Psoas muscle (tissue), 8 donors: ENCODE measurements around the gene RAD17. TPM values are rescaled to one million over a fixed set of nuclear protein-coding genes. Genes with fewer than 3 reads are reported as not detected.
"Not testable (repeated sequence)": the region's sequence is repeated elsewhere in the genome, so short reads cannot be mapped to it uniquely, and the experiment has no call there.

Experiments
- ATAC-seq, 4 donors: fragments of 200-7000 bp; cut with Tn5 transposase; one replicate each; pipeline ENCODE4 v1.9.1; 2020; ENCODE audit warnings: moderate library complexity in 3 of 4, mild to moderate bottlenecking in 2 of 4
- DNase-seq, 2 donors: peaks; one replicate each; pipeline ENCODE4 v3.0.0-alpha.2; 2020
- H3K27ac ChIP-seq: fragments of 200-600 bp; one replicate; pipeline ENCODE4 v1.8.0; 2022
- H3K27me3 ChIP-seq, 3 donors: fragments of 200-600 bp in 1 of 3; one replicate each; pipeline versions ENCODE4 v1.6.1 to v1.8.0; 2013 to 2022; ENCODE audit warnings: low read length in 2 of 3, mild to moderate bottlenecking in 2 of 3, moderate library complexity in 1 of 3; ENCODE audit not compliant: insufficient read depth in 3 of 3
- H3K36me3 ChIP-seq, 2 donors: fragments of 200-600 bp in 1 of 2; one replicate each; pipeline versions ENCODE4 v1.6.1 to v1.8.0; 2013 to 2022; ENCODE audit warnings: low read depth in 1 of 2, mild to moderate bottlenecking in 1 of 2, moderate library complexity in 1 of 2; ENCODE audit not compliant: insufficient read depth in 1 of 2
- H3K4me1 ChIP-seq: fragments of 200-600 bp; one replicate; pipeline ENCODE4 v1.8.0; 2022
- H3K4me3 ChIP-seq: fragments of 200-600 bp; one replicate; pipeline ENCODE4 v1.8.0; 2022; ENCODE audit warnings: mild to moderate bottlenecking
- H3K9me3 ChIP-seq: fragments of 200-600 bp; one replicate; pipeline ENCODE4 v1.8.0; 2022
- CTCF ChIP-seq: fragments of 200-600 bp; IDR thresholded peaks from one replicate; pipeline ENCODE4 v1.8.0; 2022; ENCODE audit warnings: antibody characterized with exemption
- WGBS, 3 donors: extraction: QIAGEN DNeasy Blood & Tissue Kit; methylation state at CpG; one replicate each; pipeline versions ENCODE4 v1.1.6 to v1.1.7; 2013; 5-methylcytosine and 5-hydroxymethylcytosine counted together
- intact Hi-C, 2 donors: fragments of 100-400 bp; cut with DNase I; formaldehyde crosslinking; loops; one replicate each; pipeline versions ENCODE4 v1.11.0 to v1.14.2; 2022
- polyA plus RNA-seq, 3 donors: library from polyadenylated mRNA; stranded (reverse); fragments of 200-250 nt; gene quantifications; one replicate each; pipeline ENCODE4 v1.2.3, GENCODE V29; 2013
- total RNA-seq, 4 donors: library from RNA; stranded (reverse); fragmentation: NEBNext Ultra II Directional in 2 of 4; extraction: Animal tissue kit (Norgen Biotek cat#: 25700) in 2 of 4; gene quantifications; one replicate each; pipeline versions ENCODE4 v1.2.1 to v1.2.4, GENCODE V29; 2021 to 2023
- donor health status: healthy with polysubstance abuse.
- donor health status: DM: no; HTN: no; CAD: no; lungs with moderate emphysema.
- donor health status: Bipolar disorder and iron deficiency.
- donor health status: healthy.
- donor health status: DM: yes; HTN: yes; CAD: no.
- donor health status: DM: no; HTN: no; CAD: no.
- donor health status: DM: no; HTN: no; CAD: no.
- donor health status: DM: yes; HTN: yes; CAD: no.

The RAD17 gene
- total and polyA plus RNA-seq, 7 donors: 6.8 to 19.2 (median 12.0) TPM

- Histone ChIP-seq H3K9me3 (no peaks in the 10 kb centered on the region), H3K4me1 (no peaks in the 10 kb centered on the region), H3K27me3 (no peaks in the 10 kb centered on the region), H3K36me3 (no peaks in the 10 kb centered on the region), H3K4me3 (no peak overlapping the region), H3K27ac (no peak overlapping the region)
- intact Hi-C loops: no loop called here
- no peak for DNase-seq
- 76 to 84% (median 79%) methylated on average over 8 of the region's 8 CpGs for WGBS, 3 donors
- no peak for TF ChIP-seq CTCF
- ATAC-seq: no peak
These were observed 63.0 kb downstream of the RAD17 start for GRCh38 chr5:69432412-69433206.

GRCh38 chr5:69435276-69435884, 65.8 kb downstream of the RAD17 start:
- ATAC-seq, H3K36me3 ChIP-seq, H3K27me3 ChIP-seq, H3K9me3 ChIP-seq, H3K4me1 ChIP-seq, DNase-seq, H3K27ac ChIP-seq, H3K4me3 ChIP-seq, intact Hi-C loops: not testable (repeated sequence)
- 88 to 93% (median 92%) methylated on average over 5 of the region's 5 CpGs for WGBS, 3 donors

- TF ChIP-seq CTCF: no peak
- H3K27me3 ChIP-seq: no peaks in the 10 kb centered on the region
- no peak overlapping the region for H3K27ac ChIP-seq
- no peaks in the 10 kb centered on the region for H3K4me1 ChIP-seq
- no peaks in the 10 kb centered on the region for H3K36me3 ChIP-seq
- no peak for ATAC-seq
- no peaks in the 10 kb centered on the region for H3K9me3 ChIP-seq
- H3K4me3 ChIP-seq: no peak overlapping the region
- DNase-seq: no peak
- WGBS, 3 donors: 84 to 85% (median 85%) methylated on average over 7 of the region's 7 CpGs
- intact Hi-C loops: no loop called here
These were observed 74.6 kb downstream of the RAD17 start for GRCh38 chr5:69444127-69444754.

GRCh38 chr5:69449511-69449910, 79.9 kb downstream of the RAD17 start:
- H3K4me3 ChIP-seq: no peak overlapping the region
- intact Hi-C loops: no loop called here
- no peak for DNase-seq
- no peaks in the 10 kb centered on the region for H3K36me3 ChIP-seq
- H3K27me3 ChIP-seq: no peaks in the 10 kb centered on the region
- TF ChIP-seq CTCF: no peak
- H3K27ac ChIP-seq: no peak overlapping the region
- no peaks in the 10 kb centered on the region for H3K4me1 ChIP-seq
- H3K9me3 ChIP-seq: no peaks in the 10 kb centered on the region
- 85 to 88% (median 85%) methylated on average over 8 of the region's 8 CpGs for WGBS, 3 donors
- ATAC-seq: no peak

GRCh38 chr5:69450116-69450515, 80.5 kb downstream of the RAD17 start:
- TF ChIP-seq CTCF: no peak
- no peak for ATAC-seq
- intact Hi-C loops: no loop called here

GRCh38 chr5:69450527-69450926, 80.9 kb downstream of the RAD17 start:
- H3K27ac ChIP-seq, H3K36me3 ChIP-seq, H3K4me1 ChIP-seq, H3K4me3 ChIP-seq, intact Hi-C loops, DNase-seq, ATAC-seq, H3K9me3 ChIP-seq, H3K27me3 ChIP-seq: not testable (repeated sequence)
- WGBS, 3 donors: 91 to 93% (median 92%) methylated on average over 8 of the region's 8 CpGs

More at GRCh38 chr5:69450116-69450515, 80.5 kb downstream of the RAD17 start:
- no peak for DNase-seq
- 86 to 95% (median 93%) methylated on average over 1 of the region's 1 CpG for WGBS, 3 donors
- H3K27me3 ChIP-seq: no peaks in the 10 kb centered on the region
- H3K4me3 ChIP-seq: no peak overlapping the region
- H3K27ac ChIP-seq: no peak overlapping the region
- H3K4me1 ChIP-seq: no peaks in the 10 kb centered on the region
- no peaks in the 10 kb centered on the region for H3K36me3 ChIP-seq
- no peaks in the 10 kb centered on the region for H3K9me3 ChIP-seq
